ENCODE measurements around the gene TBC1D4. TPM values are rescaled to one million over a fixed set of nuclear protein-coding genes. Genes with fewer than 3 reads are reported as not detected.

TBC1D4 gene
- total RNA-seq, 1 experiment from 2014 or later, result 28.2 TPM

DNA sequence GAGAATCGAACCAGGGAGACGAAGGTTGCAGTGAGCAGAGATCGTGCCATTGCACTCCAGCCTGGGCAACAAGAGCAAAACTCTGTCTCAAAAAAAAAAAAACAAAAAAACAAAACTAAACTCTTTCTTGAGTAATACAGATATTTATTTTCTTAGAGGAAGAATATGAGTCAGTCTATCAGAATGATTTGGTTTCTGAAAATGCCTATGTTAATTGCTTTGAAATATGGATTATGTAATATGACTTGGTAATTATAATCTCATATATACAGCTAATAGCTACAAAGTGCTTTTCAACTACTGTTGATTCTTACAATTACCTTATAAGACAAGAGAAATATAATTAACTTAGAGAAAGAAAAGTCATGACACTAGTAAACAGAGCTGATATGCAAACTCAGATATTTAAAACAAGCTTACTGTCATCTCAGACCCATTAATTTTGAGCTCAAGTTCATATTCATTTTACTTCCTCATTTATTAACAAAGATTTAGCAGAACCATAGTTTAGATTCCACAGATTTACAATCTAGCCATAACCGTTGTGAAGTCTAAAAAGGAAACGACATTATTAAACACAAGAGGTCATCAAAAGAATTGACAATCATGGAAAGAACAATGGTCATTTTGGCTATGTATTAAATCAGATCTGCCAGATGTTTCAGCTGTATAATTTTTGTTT lies 88.0 kb downstream of the TBC1D4 start:
- DNase-seq (ENCODE audit: low read depth), result no peak

DNA sequence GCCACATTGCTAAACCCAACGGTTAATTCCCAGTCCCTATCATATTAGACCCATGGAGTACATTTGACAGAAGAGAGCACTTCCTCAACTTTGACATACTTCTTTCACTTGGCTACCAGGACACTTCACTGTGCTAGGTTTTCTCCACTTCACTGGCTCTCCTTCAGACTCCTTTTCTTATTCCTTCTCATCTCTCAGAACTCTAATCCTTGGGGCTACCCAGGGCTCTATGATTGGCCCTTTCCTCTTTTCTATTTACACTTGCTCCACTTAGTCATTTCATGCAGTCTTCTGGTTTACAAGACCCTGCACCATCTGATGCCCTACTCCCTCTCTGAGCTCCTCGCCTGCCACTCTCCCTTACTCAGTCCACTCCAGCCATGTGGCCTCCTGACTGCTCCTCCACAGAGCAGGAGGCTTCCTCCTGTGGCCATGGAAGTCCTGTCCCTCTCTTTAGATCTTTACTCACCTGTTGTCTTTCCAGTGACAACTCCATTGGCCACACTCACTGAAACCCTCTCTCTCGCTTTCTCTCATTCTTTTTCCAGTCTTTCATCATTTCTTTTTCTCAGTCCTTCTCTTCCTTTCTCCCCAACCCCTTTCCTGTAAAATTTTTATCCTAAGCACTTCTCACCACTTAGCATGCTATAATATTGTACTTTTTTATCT lies 90.4 kb downstream of the TBC1D4 start:
- peak; percentile 10 for DNase-seq (ENCODE audit: low read depth)

DNA sequence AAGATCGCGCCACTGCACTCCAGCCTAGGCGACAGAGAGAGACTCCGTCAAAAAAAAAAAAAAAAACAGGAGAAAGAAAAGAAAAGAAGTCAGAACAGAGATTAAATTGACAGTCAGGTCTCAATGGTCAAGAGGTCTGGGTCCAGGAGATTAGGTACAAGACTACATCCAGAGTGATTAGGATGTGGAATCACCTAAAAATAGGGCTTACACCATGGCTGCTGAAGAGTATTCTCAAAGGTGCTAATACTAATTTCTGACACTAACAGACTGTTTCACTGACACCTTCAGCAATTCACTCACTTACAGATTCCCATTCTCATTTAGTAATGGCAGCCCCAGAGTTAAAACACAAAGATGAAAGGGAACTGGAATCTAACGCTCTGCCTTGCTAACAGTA lies 91.7 kb downstream of the TBC1D4 start:
- DNase-seq (ENCODE audit: low read depth), result no peak

DNA sequence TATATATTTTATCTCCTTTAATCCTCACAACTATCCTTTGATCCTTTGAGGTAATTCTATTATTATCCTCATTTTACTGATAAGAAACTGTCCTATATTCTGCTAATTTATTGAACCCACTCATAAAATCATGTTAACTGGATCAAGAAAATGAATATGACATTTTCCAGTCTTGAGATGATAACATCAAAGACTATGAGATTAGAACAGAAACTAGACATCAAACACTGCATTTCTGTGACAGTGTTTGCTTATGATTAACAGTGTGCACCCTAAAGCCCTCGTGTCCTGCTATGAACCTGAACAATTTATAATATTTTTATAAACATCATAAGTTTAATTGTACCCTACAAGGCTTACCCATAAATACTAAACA lies 96.3 kb downstream of the TBC1D4 start:
- DNase-seq (ENCODE audit: low read depth), result no peak

DNA sequence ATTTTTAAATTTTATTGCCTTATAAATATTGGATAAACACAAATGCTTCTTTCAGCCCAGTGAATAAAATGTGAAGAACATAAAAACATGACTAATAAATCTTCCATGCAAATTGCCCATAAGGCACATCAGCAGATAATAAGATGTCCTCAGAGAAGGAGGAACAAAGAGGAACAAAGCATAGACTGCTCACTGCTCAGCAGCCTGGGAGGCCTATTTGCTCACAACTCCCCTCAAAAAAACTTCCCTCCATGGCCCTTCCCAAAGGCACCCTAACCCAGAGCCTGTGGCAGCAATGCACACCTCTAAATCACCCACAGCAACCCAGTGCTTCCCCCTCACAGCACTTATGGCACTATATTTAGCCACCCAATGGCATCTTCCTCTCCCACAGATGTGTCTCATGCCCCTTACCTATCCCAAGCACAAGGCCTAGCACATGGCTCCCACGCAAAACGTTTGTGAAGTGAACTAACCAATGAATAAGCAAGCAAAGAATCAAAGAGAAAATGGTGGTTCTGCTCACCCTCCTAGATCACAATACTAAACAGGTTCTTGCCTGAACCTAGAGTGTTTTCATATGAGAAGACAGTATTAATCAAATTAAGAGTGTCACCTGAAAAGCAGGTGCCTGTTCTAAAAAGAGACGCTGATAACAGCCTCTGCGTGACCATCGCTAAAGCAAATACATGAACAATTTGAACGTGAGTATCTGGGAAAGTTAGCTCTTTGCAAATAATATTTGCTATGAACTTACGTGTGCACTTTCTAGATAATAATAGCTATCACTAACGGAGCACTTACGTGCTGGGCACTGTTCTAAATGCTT lies 96.9 kb downstream of the TBC1D4 start:
- no peak for DNase-seq (ENCODE audit: low read depth)

DNA sequence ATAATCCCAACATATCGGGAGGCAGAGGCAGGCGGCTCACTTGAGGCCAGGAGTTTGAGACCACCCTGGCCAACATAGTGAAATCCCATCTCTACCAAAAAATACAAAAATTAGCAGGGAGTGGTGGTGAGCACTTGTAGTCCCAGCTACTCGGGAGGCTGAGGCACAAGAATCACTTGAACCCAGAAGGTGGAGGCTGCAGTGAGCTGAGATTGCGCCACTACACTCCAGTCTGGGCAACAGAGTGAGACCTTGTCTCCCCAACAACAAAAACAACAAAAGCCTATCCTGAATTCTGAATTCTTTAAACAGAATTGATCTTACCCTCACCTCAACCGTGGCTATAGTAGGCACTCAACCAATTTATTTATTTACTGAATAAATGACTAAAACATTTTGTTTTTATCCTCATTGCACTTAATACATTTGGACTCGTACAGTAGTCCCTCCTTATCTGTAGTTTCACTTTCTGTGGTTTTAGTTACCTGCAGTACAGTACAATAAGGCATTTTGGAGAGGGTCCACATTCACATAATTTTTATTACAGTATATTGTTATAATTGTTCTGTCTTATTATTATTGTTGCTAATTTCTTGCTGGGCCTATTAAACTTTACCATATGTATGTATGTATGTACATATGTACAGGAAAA lies 98.8 kb downstream of the TBC1D4 start:
- no peak for DNase-seq (ENCODE audit: low read depth)

DNA sequence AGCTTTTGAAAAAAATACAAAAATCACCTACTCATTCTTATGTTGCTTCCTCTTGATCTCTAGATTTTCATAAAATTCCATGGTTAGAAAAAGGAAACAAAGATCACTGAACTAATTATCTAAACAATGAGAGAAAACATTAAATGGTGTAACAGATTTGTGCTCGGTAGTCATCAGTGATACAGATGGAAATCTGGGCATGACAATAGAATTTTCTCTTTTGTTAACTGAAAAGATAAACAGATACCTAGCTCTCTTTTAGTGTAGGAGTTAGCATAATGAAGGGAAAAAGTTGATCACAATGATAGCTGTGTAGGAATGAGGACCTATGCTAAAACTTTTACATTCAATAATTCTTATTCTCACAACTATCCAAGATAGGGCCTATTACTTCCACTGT lies 103.7 kb downstream of the TBC1D4 start:
- no peak for DNase-seq (ENCODE audit: low read depth)

DNA sequence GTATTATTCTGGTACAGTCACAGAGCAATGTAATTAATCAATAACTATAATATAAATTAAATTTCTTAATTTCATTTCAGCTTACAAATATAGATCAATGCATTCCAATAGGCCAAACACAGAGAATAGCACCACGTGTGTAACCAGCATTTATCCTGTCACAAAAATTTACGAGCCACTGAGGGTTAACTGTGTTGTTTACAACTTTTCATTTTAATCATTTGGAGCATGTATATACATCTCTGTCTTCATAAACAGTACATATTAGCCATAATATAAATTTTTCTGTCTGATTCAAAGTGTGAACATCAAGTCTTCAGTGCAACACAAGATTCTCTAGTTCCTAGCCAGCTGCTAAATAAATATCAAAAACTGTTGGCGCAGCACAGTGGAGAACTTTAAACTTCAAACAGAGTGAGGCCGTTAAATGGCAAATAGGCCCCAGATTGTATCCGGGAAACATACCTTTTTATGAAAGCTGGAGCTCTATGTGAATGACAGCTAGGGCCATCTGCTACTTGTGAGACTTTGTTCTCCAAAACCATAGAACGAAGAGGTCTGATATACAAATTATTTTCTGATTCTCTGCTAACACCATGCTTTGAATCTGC lies 105.1 kb downstream of the TBC1D4 start:
- DNase-seq (ENCODE audit: low read depth), result no peak

DNA sequence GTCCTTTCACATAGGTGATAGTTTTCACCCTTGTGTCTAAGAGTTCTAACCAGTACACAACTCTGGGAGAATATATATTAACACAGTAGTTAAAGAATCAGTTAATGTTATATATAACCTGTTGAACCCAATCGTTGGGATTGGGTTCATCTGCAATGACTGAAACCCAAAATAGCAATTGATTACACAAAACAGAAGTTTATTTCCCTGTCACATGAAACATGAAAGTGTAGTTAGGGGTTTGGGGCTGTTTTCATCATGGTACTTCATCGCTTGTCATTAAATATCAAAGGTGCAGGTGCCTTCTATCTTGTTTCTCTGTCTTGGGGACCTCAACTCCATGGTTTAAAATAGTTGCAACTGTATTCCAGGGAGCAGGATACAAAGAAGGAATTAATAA lies 106.6 kb downstream of the TBC1D4 start:
- no peak for DNase-seq (ENCODE audit: low read depth)

DNA sequence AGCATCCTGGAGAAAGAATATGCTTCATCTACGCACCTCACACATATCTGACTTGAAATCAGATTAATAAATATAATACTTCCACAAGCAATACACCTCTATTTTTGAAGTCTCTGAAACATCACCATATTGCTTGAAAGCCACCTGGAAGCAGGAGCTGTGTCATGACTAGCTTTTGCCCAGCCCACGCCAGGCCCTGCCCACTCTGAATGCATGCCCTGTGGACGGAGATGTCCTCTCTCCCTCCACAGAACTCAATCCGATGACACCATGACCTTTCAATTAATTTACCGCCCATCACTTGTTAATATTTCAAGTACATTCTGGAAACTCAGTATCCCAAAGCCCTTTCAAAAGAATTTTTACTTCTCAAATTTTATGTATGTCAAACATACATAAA lies 108.0 kb downstream of the TBC1D4 start:
- no peak for DNase-seq (ENCODE audit: low read depth)

DNA sequence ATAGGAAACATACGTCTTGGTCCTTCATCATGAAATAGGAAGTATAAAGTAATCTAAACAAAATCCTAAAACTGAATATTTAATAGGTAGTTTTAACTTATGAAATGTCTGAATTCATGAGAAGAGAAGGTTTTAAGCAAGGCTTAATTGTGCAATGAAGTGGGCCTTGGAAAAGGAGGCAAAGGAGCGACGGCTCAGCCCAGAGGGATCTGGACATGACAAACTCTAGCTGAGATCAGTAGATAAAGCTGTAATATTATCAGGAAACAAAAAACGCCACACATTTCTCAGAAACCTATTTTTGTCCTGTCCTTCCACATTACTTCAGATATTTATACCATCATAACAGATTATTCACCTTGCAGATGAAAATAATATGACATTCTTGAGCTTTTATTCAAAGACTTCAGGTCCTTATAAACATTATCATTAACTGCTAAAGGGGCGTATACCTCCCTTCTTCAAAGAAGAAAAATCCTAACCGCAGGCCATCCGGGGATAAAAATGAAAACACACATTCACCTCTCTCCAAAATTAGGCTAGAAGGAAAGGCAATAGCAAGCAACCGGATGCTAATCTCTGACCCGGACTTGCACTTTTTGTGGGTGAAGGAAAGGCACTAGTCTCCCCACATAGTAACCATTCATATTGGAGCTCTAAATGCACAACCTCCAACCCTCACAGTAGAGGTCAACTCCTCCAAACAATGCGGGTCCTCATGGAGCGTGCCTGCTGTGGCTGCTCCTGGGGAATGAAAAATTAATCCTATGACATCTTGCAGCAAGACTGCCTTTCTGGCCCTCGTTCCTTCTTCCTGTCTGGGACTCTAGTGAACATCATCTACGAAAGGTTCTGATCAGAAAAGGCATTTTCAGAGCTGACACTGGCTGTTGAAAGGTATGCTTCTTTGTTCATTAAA lies 108.8 kb downstream of the TBC1D4 start:
- DNase-seq (ENCODE audit: low read depth), result no peak

DNA sequence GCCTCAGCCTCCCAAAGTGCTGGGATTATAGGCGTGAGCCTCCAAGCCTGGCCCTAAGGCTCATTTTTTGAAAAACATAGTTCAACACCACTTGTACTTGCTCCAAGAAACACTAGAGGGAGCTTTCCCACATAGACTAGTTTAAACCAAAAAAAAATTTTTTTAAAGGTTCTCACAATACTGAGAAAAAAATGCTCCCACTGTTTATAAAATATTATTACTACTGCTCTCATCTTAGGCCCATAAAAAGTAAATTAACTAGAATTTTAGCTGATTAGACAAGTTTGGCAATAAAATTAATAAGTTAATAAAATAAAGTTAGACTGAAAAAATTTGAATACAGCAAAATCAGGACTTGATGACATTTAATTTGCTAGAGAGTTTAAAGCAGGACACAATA lies 109.5 kb downstream of the TBC1D4 start:
- peak; percentile 50 for DNase-seq (ENCODE audit: low read depth)

DNA sequence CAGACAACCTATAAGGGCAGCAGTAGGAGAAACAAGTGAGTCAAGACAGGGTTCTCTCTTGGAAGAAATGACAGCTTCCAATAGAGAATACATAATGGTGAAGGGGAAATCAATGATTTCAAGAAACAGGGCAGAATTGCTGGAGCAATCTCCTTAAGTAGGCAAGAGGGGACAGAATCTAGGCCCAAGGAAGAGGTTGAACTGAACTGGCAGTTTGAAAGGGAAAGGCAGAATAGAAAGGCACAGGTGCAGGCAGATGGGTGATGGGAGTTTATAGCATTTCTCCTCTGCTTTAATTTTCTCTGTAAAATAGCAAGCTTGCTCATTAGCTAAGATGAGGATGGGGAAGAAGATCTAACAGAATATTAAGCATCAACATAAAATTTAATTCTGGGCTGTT lies 110.8 kb downstream of the TBC1D4 start:
- DNase-seq (ENCODE audit: low read depth), result no peak

DNA sequence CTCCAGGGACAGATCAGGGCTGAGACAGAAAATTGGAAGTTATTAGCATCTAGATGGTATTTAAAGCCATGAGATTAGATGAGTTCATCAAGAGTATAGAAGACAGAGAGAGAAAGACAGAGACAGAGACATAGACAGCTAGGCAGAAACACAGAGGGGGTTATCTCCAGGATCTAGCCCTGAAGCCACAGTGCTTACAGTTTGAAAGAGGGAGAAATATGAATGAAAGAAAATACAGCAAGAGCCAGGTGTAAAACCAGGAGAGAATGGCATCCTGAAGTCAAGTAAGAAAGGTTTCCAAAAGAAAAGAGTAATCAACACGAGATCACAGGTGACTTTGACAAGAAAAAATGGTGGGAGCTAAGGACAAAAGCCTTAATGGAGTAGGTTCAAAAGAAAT lies 111.2 kb downstream of the TBC1D4 start:
- no peak for DNase-seq (ENCODE audit: low read depth)

DNA sequence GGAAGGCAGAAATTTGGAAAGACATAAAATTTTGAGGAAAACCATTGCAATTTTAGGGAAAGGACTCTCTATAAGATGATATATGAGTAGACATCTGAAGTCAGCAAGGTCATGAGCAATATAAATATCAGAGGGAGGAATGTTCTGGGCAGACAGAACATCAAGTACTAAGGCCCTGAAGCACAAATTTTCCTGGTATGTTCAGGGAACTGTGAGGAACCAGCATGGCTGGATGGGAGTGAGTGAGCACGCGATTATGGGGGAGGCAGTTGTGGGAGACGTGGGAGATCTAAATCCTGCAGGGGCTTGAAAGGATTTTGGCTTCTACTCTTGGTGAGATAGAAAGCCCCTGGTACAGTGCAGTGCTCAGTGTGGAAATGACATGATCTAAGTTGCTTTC lies 112.0 kb downstream of the TBC1D4 start:
- no peak for DNase-seq (ENCODE audit: low read depth)

DNA sequence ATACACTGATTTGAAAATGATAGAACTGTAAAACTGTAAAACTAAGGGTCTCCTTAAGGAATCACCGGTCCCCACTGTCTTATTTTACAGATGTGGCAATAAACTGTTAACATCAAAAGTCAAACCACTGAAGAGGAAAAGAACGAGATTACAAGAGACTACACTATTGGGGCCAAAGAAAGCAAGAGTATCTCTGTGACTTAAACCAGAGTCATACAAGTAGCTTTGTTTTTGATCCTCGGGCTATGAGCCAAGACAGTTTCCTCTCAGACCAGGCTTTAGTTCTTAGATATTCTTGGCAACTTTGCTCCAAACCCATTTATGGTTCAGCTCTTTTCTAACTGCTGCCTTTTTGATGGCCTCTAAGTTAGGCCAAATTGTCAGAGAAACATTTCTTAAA lies 113.8 kb downstream of the TBC1D4 start:
- DNase-seq (ENCODE audit: low read depth), result peak; percentile 87

DNA sequence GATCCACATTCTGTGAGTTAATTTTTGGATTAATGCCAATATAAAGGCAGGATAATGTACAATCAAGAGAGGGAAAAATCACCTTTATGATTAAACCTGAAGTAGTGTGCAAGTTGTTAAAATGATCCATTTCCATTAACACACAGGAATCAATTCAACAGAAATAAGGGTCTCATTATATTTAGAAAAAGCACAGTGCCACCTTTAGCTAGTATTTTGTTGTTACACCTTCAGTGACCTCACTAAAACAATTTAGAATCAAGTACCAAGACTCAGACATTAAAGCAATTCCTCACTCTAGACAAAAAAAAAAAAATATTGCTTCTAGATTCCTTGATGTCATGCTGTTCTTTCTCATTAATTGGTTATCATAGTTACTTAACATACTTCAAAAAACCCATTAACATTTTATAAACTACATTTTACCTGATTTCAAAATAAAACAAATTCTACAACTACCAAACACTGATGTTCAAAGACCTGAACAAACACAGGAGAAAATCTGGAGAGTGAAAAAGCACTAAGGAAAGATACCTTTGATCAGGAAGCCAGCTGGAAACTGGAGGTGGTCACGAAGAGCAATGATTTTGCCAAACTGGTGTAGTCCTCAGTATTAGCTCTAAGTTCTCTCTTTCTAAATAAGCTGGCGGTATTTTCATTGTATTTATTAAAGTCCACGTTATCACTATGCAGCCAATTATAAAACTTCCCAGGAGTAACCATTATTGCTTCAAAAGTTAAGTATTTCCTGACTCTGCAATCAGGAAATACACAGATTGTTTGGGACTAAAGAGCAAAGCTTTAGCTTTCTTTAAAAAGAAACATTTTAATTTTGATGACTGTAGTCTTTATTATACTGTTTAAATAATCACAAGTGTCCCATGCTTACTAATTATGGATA lies 115.3 kb downstream of the TBC1D4 start:
- DNase-seq (ENCODE audit: low read depth), result no peak

DNA sequence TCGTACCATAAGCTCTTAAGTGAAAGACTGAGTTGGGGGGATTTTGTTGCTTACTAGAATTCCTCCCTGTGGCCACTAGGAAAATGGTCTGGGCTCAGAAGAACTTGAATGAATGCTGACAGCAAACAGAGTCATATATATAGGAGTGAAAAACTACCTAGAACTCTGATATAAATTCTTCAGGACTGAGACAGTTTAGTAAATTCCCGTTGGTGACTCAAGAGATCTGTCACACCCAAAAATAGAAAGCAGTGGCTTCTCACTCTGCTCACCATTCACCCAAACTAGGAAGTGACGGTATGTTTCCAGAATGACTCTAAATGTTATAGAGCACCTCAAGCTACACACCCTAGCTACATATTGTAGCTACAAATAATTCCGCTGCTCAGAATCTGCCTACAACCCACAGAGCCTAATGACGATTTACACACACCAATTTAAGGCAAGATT lies 116.2 kb downstream of the TBC1D4 start:
- DNase-seq (ENCODE audit: low read depth), result peak; percentile 99

DNA sequence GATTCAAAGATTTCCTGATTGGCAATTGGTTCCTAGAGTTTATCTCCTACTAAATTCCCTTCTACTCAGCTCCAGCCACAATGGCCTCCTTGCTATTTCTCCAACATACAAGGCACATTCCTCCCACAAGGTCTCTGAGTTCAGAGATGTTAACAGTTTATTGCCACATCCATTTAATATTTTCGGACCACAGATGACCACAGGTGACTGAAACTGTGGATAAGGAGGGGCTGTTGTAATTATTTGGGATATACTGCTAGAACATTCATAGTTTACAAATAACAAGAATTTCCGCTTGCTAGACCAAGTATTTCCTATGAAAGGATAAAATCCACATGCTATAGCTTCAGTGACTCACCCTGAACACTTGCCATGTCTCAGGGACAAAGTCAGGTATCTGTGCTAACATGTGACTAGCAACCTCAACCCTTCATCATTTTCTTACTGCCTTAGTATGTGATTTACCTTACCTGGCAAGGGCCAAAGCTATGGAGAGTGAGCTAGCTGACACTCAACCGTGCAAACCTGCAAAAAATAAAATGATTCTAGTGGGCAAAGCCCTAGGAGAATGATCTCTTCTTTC lies 117.7 kb downstream of the TBC1D4 start:
- DNase-seq (ENCODE audit: low read depth), result no peak
